ENCODE data around the gene STX1B. TPM values are rescaled to one million over a fixed set of nuclear protein-coding genes. Genes with fewer than 3 reads are reported as not detected.

Gene STX1B
- total RNA-seq, 1 donor from 2014 or later = under 0.01 TPM

DNA sequence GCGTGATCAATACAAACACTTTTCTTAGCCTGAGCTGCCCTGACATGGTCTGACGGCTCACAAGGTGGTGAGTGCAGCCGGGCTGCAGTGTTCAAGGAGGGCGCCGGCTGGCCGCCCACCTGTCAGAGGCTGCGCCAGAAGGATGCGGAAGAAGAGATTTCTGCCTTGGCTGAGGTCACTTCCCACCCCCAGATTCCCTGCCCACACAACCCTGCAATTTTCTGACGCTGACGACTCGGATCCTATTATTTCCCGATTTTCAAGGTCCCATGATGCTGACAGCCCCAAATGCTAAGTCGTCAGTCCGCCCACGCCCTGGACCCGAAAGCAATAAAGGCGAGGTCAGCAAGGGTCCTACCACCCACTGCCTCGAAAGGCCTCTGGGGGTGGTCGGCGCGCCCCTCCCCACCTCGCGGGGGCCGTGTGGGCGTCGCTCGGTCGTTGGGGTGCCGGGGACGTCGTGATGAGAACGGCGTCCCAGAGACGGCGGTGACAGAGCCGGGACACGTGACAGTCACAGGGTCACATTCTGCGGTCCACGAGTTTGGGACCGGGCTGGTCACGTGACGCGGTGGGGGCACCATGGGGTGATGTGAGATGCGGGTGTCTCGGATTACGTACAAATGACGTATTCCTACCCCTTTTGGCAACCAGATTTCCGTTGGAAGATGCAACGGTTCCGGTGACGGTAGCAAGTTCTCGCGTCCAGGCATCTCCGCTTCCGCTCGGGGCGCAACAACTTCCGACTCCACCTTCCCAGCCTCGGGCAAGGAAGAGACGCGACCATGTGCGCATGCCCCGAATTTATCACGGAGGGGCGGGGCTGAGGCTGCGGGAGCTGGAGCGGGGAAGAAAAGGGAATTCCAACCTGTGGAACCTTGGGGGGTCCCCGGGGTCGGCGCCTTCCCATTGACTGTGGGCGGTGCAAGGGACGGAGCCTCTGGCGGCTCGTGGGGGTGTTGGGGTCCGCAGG, 22.6 kb upstream of the STX1B start, which contains the start of gene STX4:
STX4 (plus strand) TSS at position 823 of the 973 bp plus-strand sequence. CDS start 248 bp downstream, outside the sequence.
- FAIRE-seq (no peak), DNase-seq (ENCODE audit: low read depth) (peak; percentile 87)
- H3K36me3 ChIP-seq (ENCODE audit: control insufficient read depth, insufficient read depth, low read length) = peaks cover 4% of the 10 kb centered on the region
- TF ChIP-seq, protein P1, sequence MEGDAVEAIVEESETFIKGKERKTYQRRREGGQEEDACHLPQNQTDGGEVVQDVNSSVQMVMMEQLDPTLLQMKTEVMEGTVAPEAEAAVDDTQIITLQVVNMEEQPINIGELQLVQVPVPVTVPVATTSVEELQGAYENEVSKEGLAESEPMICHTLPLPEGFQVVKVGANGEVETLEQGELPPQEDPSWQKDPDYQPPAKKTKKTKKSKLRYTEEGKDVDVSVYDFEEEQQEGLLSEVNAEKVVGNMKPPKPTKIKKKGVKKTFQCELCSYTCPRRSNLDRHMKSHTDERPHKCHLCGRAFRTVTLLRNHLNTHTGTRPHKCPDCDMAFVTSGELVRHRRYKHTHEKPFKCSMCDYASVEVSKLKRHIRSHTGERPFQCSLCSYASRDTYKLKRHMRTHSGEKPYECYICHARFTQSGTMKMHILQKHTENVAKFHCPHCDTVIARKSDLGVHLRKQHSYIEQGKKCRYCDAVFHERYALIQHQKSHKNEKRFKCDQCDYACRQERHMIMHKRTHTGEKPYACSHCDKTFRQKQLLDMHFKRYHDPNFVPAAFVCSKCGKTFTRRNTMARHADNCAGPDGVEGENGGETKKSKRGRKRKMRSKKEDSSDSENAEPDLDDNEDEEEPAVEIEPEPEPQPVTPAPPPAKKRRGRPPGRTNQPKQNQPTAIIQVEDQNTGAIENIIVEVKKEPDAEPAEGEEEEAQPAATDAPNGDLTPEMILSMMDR (IDR thresholded peaks at IDR 0.05; ENCODE audit: insufficient read depth, low read length, severe bottlenecking) = no peak
- no peaks in the 10 kb centered on the region for H3K27me3 ChIP-seq (ENCODE audit: control insufficient read depth, insufficient read depth, low read length)
- peak within 1 kb of the TSS; percentile 67 for H3K4me3 ChIP-seq (ENCODE audit: low read depth, low read length)

DNA sequence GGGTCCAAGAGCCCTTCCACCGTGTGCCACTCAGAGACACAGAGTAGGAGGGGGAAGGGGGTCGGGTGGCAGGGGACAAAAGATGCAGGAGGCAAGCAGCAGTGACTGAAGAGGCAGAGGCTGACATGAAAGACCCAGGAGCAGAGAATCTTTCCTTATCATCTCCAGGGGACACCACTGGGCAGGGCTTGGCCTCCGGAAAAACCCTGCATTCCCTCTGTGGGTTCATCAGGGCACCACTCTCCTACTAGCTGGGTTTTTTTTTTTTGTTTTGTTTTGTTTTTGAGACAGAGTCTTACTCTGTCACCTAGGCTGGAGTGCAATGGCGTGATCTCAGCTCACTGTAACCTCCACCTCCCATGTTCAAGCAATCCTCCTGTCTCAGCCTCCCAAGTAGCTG, 20.8 kb upstream of the STX1B start:
- FAIRE-seq (no peak), DNase-seq (ENCODE audit: low read depth) (no peak)
- TF ChIP-seq, protein P1 (IDR thresholded peaks at IDR 0.05; ENCODE audit: insufficient read depth, low read length, severe bottlenecking) = no peak

GRCh38 chr16:31029272-31029671, 18.8 kb upstream of the STX1B start:
- Histone ChIP-seq H3K27me3 (ENCODE audit: control insufficient read depth, insufficient read depth, low read length) (no peaks in the 10 kb centered on the region), H3K4me3 (ENCODE audit: low read depth, low read length) (no peak overlapping the region), H3K36me3 (ENCODE audit: control insufficient read depth, insufficient read depth, low read length) (no peaks in the 10 kb centered on the region)
- DNase-seq (ENCODE audit: low read depth) (no peak), FAIRE-seq (no peak)
- TF ChIP-seq, protein P1 (IDR thresholded peaks at IDR 0.05; ENCODE audit: insufficient read depth, low read length, severe bottlenecking) = no peak

More for the DNA sequence above, 20.8 kb upstream of the STX1B start:
- Histone ChIP-seq H3K4me3 (ENCODE audit: low read depth, low read length) (no peak overlapping the region), H3K27me3 (ENCODE audit: control insufficient read depth, insufficient read depth, low read length) (no peaks in the 10 kb centered on the region), H3K36me3 (ENCODE audit: control insufficient read depth, insufficient read depth, low read length) (no peaks in the 10 kb centered on the region)

- DNase-seq (ENCODE audit: low read depth) = no peak
- no peak overlapping the region for H3K4me3 ChIP-seq (ENCODE audit: low read depth, low read length)
- no peak for FAIRE-seq
- no peaks in the 10 kb centered on the region for H3K36me3 ChIP-seq (ENCODE audit: control insufficient read depth, insufficient read depth, low read length)
- H3K27me3 ChIP-seq (ENCODE audit: control insufficient read depth, insufficient read depth, low read length) = no peaks in the 10 kb centered on the region
- TF ChIP-seq, protein P1 (IDR thresholded peaks at IDR 0.05; ENCODE audit: insufficient read depth, low read length, severe bottlenecking) = no peak
Measured at GRCh38 chr16:31025339-31025738, 14.9 kb upstream of the STX1B start.

- FAIRE-seq (no peak), DNase-seq (ENCODE audit: low read depth) (no peak)
- Histone ChIP-seq H3K4me3 (ENCODE audit: low read depth, low read length) (no peak overlapping the region), H3K27me3 (ENCODE audit: control insufficient read depth, insufficient read depth, low read length) (no peaks in the 10 kb centered on the region), H3K36me3 (ENCODE audit: control insufficient read depth, insufficient read depth, low read length) (no peaks in the 10 kb centered on the region)
- TF ChIP-seq, protein P1 (IDR thresholded peaks at IDR 0.05; ENCODE audit: insufficient read depth, low read length, severe bottlenecking) = no peak
Measured at GRCh38 chr16:31023627-31024226, 13.3 kb upstream of the STX1B start.

Data from bronchial epithelial cell (primary cell).